PC-3 (cell line): Measurements from ENCODE around the gene ADGRG1.

ENCODE experiments used
- EZH2 ChIP-seq: fragments of 300-600 bp; sonication (generic); IDR thresholded peaks from one replicate; pipeline ENCODE4 v1.6.1; 2017; ENCODE audit warnings: antibody characterized with exemption, mild to moderate bottlenecking, low read length; ENCODE audit not compliant: unreplicated experiment
- EZH2phosphoT487 ChIP-seq: fragments of 300-600 bp; sonication (generic); IDR thresholded peaks from 2 replicates; pipeline ENCODE4 v1.6.1; 2018; ENCODE audit warnings: mild to moderate bottlenecking, antibody characterized with exemption, low read length, borderline replicate concordance
- TF ChIP-seq, protein P1 (sequence below): fragments of 300-600 bp; sonication (generic); conservative IDR thresholded peaks from 2 replicates; pipeline ENCODE4 v1.5.1; 2017; ENCODE audit warnings: antibody characterized with exemption, low read depth, mild to moderate bottlenecking, low read length

DNA sequence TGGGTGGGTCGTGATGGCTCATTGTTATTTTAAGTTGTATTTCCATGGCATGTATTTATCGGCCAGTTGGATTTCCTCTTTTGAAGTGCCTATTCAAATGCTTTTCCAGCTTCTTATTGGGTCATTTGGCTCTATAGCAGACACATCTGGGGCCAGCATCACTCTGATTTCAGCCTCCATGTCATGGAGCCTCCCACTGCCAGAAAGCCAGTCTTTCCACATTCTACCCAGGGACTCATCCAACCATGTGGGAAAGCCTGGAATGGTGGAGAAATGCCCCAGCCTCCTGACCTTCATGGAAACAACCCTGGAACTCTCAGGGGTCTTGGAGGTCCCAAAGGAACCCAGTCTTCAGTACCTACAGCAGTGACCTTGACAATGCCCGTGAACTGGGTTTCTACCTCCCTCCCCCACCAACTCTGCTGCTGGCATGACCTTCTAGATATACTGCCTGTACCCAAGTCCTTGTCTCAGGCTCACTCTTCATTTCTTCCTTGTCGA, 33.8 kb upstream of the ADGRG1 start:
- TF ChIP-seq, protein P1, sequence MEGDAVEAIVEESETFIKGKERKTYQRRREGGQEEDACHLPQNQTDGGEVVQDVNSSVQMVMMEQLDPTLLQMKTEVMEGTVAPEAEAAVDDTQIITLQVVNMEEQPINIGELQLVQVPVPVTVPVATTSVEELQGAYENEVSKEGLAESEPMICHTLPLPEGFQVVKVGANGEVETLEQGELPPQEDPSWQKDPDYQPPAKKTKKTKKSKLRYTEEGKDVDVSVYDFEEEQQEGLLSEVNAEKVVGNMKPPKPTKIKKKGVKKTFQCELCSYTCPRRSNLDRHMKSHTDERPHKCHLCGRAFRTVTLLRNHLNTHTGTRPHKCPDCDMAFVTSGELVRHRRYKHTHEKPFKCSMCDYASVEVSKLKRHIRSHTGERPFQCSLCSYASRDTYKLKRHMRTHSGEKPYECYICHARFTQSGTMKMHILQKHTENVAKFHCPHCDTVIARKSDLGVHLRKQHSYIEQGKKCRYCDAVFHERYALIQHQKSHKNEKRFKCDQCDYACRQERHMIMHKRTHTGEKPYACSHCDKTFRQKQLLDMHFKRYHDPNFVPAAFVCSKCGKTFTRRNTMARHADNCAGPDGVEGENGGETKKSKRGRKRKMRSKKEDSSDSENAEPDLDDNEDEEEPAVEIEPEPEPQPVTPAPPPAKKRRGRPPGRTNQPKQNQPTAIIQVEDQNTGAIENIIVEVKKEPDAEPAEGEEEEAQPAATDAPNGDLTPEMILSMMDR: no peak
- no peak for TF ChIP-seq EZH2
- no peak for TF ChIP-seq EZH2phosphoT487
